OCI-LY1 (cell line): Measurements from ENCODE around the gene TMEM42.

Source experiments
- EZH2 ChIP-seq: fragments of 200-600 bp; sonication (generic), shearing (Covaris generic); IDR thresholded peaks from 2 replicates; pipeline ENCODE4 v1.8.0; 2017; ENCODE audit warnings: borderline replicate concordance, mixed run types, mild to moderate bottlenecking, antibody characterized with exemption, low read length, moderate library complexity, mixed read lengths
- TF ChIP-seq, protein P1 (sequence below): fragments of 200-600 bp; sonication (generic), shearing (Covaris generic); IDR thresholded peaks from 2 replicates; pipeline ENCODE4 v1.5.1; 2017; ENCODE audit warnings: mild to moderate bottlenecking, antibody characterized with exemption, low read length, moderate library complexity, mixed read lengths

GRCh38 chr3:44886561-44886960, 24.8 kb downstream of the TMEM42 start:
- TF ChIP-seq, protein P1, sequence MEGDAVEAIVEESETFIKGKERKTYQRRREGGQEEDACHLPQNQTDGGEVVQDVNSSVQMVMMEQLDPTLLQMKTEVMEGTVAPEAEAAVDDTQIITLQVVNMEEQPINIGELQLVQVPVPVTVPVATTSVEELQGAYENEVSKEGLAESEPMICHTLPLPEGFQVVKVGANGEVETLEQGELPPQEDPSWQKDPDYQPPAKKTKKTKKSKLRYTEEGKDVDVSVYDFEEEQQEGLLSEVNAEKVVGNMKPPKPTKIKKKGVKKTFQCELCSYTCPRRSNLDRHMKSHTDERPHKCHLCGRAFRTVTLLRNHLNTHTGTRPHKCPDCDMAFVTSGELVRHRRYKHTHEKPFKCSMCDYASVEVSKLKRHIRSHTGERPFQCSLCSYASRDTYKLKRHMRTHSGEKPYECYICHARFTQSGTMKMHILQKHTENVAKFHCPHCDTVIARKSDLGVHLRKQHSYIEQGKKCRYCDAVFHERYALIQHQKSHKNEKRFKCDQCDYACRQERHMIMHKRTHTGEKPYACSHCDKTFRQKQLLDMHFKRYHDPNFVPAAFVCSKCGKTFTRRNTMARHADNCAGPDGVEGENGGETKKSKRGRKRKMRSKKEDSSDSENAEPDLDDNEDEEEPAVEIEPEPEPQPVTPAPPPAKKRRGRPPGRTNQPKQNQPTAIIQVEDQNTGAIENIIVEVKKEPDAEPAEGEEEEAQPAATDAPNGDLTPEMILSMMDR: no peak
- TF ChIP-seq EZH2: no peak
